ENCODE data around the gene ZBTB3. TPM values are rescaled to one million over a fixed set of nuclear protein-coding genes. Genes with fewer than 3 reads are reported as not detected.
A peak's percentile ranks its signal among the peaks of the same experiment; 100 is the strongest.

Gene ZBTB3
- total and polyA plus RNA-seq, 2 of the 8 experiments (the other 6 are each of a cell fraction or from before 2014, with no cell fraction given): 30.2 to 76.9 TPM

GRCh38 chr11:62753736-62754603 lies at the start of gene ZBTB3 (continued):
- TF ChIP-seq CREB1 (IDR thresholded peaks at IDR 0.05) (peak; percentile 8), GABPA (IDR thresholded peaks at IDR 0.05; ENCODE audit: borderline replicate concordance, insufficient read depth, low read length) (peak; percentile 81), RXRA (IDR thresholded peaks at IDR 0.05; ENCODE audit: insufficient read depth, low read depth, low read length) (no peak), ASH2L (IDR thresholded peaks at IDR 0.05; ENCODE audit: low read length) (no peak), SAP30 (IDR thresholded peaks at IDR 0.05; ENCODE audit: insufficient read depth, insufficient replicate concordance, low read length) (no peak), E2F6 (IDR thresholded peaks at IDR 0.05) (no peak), CHD1 (IDR thresholded peaks at IDR 0.05; ENCODE audit: low read depth, low read length) (no peak), TBP (IDR thresholded peaks at IDR 0.05; ENCODE audit: low read depth, low read length) (peak; percentile 65; the same call in 1 of the 2 replicates), NANOG (IDR thresholded peaks at IDR 0.05; ENCODE audit: insufficient read depth, low read depth, low read length, poor library complexity, severe bottlenecking) (no peak), FOSL1 (IDR thresholded peaks at IDR 0.05; ENCODE audit: insufficient read depth, low read depth, low read length) (no peak), EGR1 (IDR thresholded peaks at IDR 0.05; ENCODE audit: borderline replicate concordance, low read depth, low read length) (no peak), EP300 (IDR thresholded peaks at IDR 0.05; ENCODE audit: borderline replicate concordance in 1 of 2, low read depth in 2 of 2, low read length in 2 of 2) (no peak), NRF1 (IDR thresholded peaks at IDR 0.05; ENCODE audit: low read depth, low read length) (no peak), USF2 (IDR thresholded peaks at IDR 0.05; ENCODE audit: low read length) (no peak), EZH2 (IDR thresholded peaks at IDR 0.05; ENCODE audit: low read depth, low read length, severe bottlenecking) (no peak), MAFK (IDR thresholded peaks at IDR 0.05; ENCODE audit: low read depth, low read length) (no peak)
